ENCODE results near the gene KLHDC8B. TPM values are rescaled to one million over a fixed set of nuclear protein-coding genes. Genes with fewer than 3 reads are reported as not detected.

Gene KLHDC8B
- total and polyA plus RNA-seq, 10 of the 15 experiments (the other 5 are each of a cell fraction or from before 2014, with no cell fraction given): 0.31 to 1.5 (median 0.85) TPM; not detected in 1

GRCh38 chr3:49122451-49122850 lies 48.9 kb upstream of the KLHDC8B start (continued):
- TF ChIP-seq NFIC (IDR thresholded peaks at IDR 0.05; ENCODE audit: low read depth, low read length): no peak
- TF ChIP-seq MTA2 (IDR thresholded peaks at IDR 0.05; ENCODE audit: low read depth): no peak
- no peak for TF ChIP-seq SREBF2 (IDR thresholded peaks at IDR 0.05; ENCODE audit: low read length)
- no peak for TF ChIP-seq ETV6 (conservative IDR thresholded peaks at IDR 0.05 in 1 of 2, IDR thresholded peaks at IDR 0.05 in 1 of 2; ENCODE audit: borderline replicate concordance in 1 of 2, low read depth in 1 of 2)

- H2AFZ ChIP-seq (ENCODE audit: control insufficient read depth, low read depth, low read length): no peak overlapping the region
- H3K9ac ChIP-seq (ENCODE audit: control insufficient read depth, insufficient read depth, low read length): no peak overlapping the region
- RAD21 ChIA-PET (ENCODE audit: unreplicated experiment): no interaction called here
- intact Hi-C loops (cut with micrococcal nuclease; ENCODE audit: unreplicated experiment) (no loop called here), in situ Hi-C loops (cut with MboI) (no loop called here)
- H3K27me3 ChIP-seq (replicated peaks in 1 of 2; ENCODE audit: control insufficient read depth in 2 of 2, insufficient read depth in 2 of 2, low read length in 1 of 2): no peaks in the 10 kb centered on the region
- no TSS peak for BruUV-seq (replicated peaks)
- no peaks in the 10 kb centered on the region for H4K20me1 ChIP-seq (ENCODE audit: control insufficient read depth, insufficient read depth)
- no peak overlapping the region for H3K27ac ChIP-seq (ENCODE audit: control insufficient read depth, insufficient read depth)
- WGBS (ENCODE audit: insufficient coverage, insufficient replicate concordance, low lambda C conversion rate, missing lambda C conversion rate): 83% methylated on average over 17 of the region's 17 CpGs
- DNase-seq (ENCODE audit: low read depth, low spot score) (no peak), ATAC-seq (no peak), FAIRE-seq (no peak)
- CTCF ChIA-PET: no interaction called here
- POLR2A ChIA-PET: interaction anchor here (0.5 kb wide), 1 partner anchor 82 kb away, joined by 5 read pairs; no protein-coding TSS in a partner anchor
- SMC1A ChIA-PET (ENCODE audit: uncharacterized antibody, unreplicated experiment): no interaction called here
- H3K4me3 ChIP-seq: no peak overlapping the region
- H3K4me1 ChIP-seq (ENCODE audit: control insufficient read depth, insufficient read depth, low read length): peaks cover 10% of the 10 kb centered on the region
- no peaks in the 10 kb centered on the region for H3K9me3 ChIP-seq (replicated peaks; ENCODE audit: control insufficient read depth, insufficient read depth, low read length)
- H3K4me2 ChIP-seq (ENCODE audit: control insufficient read depth, insufficient read depth): no peak overlapping the region
- peaks cover 15% of the 10 kb centered on the region for H3K79me2 ChIP-seq (ENCODE audit: control insufficient read depth, insufficient read depth, low read length)
- no peaks in the 10 kb centered on the region for H3K36me3 ChIP-seq (ENCODE audit: control insufficient read depth in 2 of 2, insufficient read depth in 2 of 2, low read length in 1 of 2)
- TF ChIP-seq RAD51 (IDR thresholded peaks at IDR 0.05): no peak
- TF ChIP-seq, protein P1, sequence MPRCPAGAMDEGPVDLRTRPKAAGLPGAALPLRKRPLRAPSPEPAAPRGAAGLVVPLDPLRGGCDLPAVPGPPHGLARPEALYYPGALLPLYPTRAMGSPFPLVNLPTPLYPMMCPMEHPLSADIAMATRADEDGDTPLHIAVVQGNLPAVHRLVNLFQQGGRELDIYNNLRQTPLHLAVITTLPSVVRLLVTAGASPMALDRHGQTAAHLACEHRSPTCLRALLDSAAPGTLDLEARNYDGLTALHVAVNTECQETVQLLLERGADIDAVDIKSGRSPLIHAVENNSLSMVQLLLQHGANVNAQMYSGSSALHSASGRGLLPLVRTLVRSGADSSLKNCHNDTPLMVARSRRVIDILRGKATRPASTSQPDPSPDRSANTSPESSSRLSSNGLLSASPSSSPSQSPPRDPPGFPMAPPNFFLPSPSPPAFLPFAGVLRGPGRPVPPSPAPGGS (IDR thresholded peaks at IDR 0.05; ENCODE audit: borderline replicate concordance, insufficient read depth, low read depth, low read length, poor library complexity, severe bottlenecking): no peak
- no peak for TF ChIP-seq NKRF (conservative IDR thresholded peaks at IDR 0.05)
- no peak for TF ChIP-seq MLLT1 (IDR thresholded peaks at IDR 0.05)
- no peak for TF ChIP-seq KDM1A (IDR thresholded peaks at IDR 0.05; ENCODE audit: borderline replicate concordance)
- no peak for TF ChIP-seq CBFB (IDR thresholded peaks at IDR 0.05; ENCODE audit: low read depth)
- TF ChIP-seq MTA3 (IDR thresholded peaks at IDR 0.05; ENCODE audit: borderline replicate concordance, low read length): no peak
- TF ChIP-seq, protein P2, sequence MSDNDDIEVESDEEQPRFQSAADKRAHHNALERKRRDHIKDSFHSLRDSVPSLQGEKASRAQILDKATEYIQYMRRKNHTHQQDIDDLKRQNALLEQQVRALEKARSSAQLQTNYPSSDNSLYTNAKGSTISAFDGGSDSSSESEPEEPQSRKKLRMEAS (IDR thresholded peaks at IDR 0.05; ENCODE audit: low read depth, low read length): no peak
- no peak for TF ChIP-seq POLR2AphosphoS5 (IDR thresholded peaks at IDR 0.05; ENCODE audit: low read length)
- no peak for TF ChIP-seq TBL1XR1 (IDR thresholded peaks at IDR 0.05; ENCODE audit: low read depth, low read length)
- no peak for TF ChIP-seq CTCF (IDR thresholded peaks at IDR 0.05 in 2 of 3, conservative IDR thresholded peaks at IDR 0.05 in 1 of 3; ENCODE audit: control insufficient read depth in 2 of 3, extremely low read depth in 1 of 3, insufficient read depth in 1 of 3, low read depth in 3 of 3, low read length in 3 of 3)
These were observed 48.4 kb upstream of the KLHDC8B start for GRCh38 chr3:49122886-49123545.

All from GM12878 (cell line).